ENCODE results near the gene ISX. TPM values are rescaled to one million over a fixed set of nuclear protein-coding genes. Genes with fewer than 3 reads are reported as not detected.

Gene ISX
- total and polyA plus RNA-seq, 2 of the 13 experiments (the other 11 are each of a cell fraction or from before 2014, with no cell fraction given) = 1.4 to 1.8 TPM

- ATAC-seq (no peak), DNase-seq (ENCODE audit: low spot score) (no peak), FAIRE-seq (no peak)
- H3K79me2 ChIP-seq (ENCODE audit: insufficient read depth, low read length) = no peaks in the 10 kb centered on the region
- no peaks in the 10 kb centered on the region for H4K20me1 ChIP-seq (ENCODE audit: insufficient read depth, low read length)
- no peaks in the 10 kb centered on the region for H3K36me3 ChIP-seq (replicated peaks in 1 of 2; ENCODE audit: control insufficient read depth in 1 of 2, insufficient read depth in 2 of 2, low read length in 2 of 2)
- WGBS (ENCODE audit: low lambda C conversion rate) = 45% methylated on average over 4 of the region's 4 CpGs
- H2AFZ ChIP-seq (ENCODE audit: low read length) = no peak overlapping the region
- in situ Hi-C loops (cut with HindIII; ENCODE audit: extremely low pct_ligation_motif_present, low pct_unique_long_range_greater_than_20kb) = no loop called here
- no peaks in the 10 kb centered on the region for H3K9me3 ChIP-seq (ENCODE audit: low read length)
- intact Hi-C loops (cut with micrococcal nuclease; ENCODE audit: unreplicated experiment) = no loop called here
- H3K27me3 ChIP-seq (ENCODE audit: control insufficient read depth in 1 of 2, insufficient read depth in 2 of 2, low read length in 2 of 2) = no peaks in the 10 kb centered on the region; a peak in 1 of 5 replicates
- H3K4me2 ChIP-seq (ENCODE audit: low read depth, low read length) = no peak overlapping the region
- TF ChIP-seq RXRB (CRISPR knock-in tag; IDR thresholded peaks at IDR 0.05; ENCODE audit: borderline replicate concordance) (no peak), ZNF530 (CRISPR knock-in tag; IDR thresholded peaks at IDR 0.05; ENCODE audit: low read depth) (no peak), LRRFIP1 (CRISPR knock-in tag; conservative IDR thresholded peaks at IDR 0.05) (no peak), JUNB (CRISPR knock-in tag; IDR thresholded peaks at IDR 0.05; ENCODE audit: borderline replicate concordance) (no peak), ZBTB25 (CRISPR knock-in tag; IDR thresholded peaks at IDR 0.05) (no peak)
- no peak overlapping the region for H3K27ac ChIP-seq (ENCODE audit: extremely low read length, insufficient read depth, low read length)
- BruUV-seq (replicated peaks) = no TSS peak
- CTCF ChIA-PET (ENCODE audit: low intra/inter-chr PET ratio, low total read pairs) = no interaction called here
- H3K4me3 ChIP-seq (replicated peaks in 1 of 3; ENCODE audit: insufficient read depth in 1 of 3, low read depth in 2 of 3, low read length in 3 of 3) = no peak overlapping the region
- H3K4me1 ChIP-seq (ENCODE audit: insufficient read depth, low read length) = no peaks in the 10 kb centered on the region
- no peak overlapping the region for H3K9ac ChIP-seq (ENCODE audit: insufficient read depth, low read depth, low read length)
- POLR2A ChIA-PET = no interaction called here
Measured at GRCh38 chr22:35131525-35132000, 65.6 kb downstream of the ISX start.
